ENCODE measurements around the gene TULP3. TPM values are rescaled to one million over a fixed set of nuclear protein-coding genes. Genes with fewer than 3 reads are reported as not detected.

TULP3 gene
- total and polyA plus RNA-seq, 2 of the 8 experiments (the other 6 are each of a cell fraction or from before 2014, with no cell fraction given): 18.4 to 21.2 TPM

DNA sequence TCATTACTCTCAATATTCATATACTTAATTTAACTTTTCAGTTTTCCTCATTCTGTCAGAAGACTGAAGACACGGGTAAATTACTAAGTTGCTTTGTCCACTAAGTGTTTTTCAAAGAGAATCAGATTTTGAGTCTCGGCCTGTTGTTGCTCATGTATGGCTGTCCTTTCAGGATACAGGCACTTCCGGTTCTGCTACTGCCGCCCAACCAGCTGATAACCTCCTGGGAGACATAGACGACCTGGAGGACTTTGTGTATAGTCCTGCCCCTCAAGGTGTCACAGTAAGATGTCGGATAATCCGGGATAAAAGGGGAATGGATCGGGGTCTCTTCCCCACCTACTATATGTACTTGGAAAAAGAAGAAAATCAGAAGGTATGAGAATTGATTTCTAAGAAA is 40.2 kb downstream of the TULP3 start:
- WGBS, 2 experiments (ENCODE audit: extremely low coverage in 1 of 2, insufficient coverage in 1 of 2, insufficient read length in 1 of 2, insufficient replicate concordance in 2 of 2, low coverage in 1 of 2, low lambda C conversion rate in 2 of 2, missing lambda C conversion rate in 1 of 2): 94% methylated on average over 8 of the region's 8 CpGs; no CpG with 5 or more reads in 1 of the 2 experiments
- no peak for FAIRE-seq
- TF ChIP-seq, protein P1, sequence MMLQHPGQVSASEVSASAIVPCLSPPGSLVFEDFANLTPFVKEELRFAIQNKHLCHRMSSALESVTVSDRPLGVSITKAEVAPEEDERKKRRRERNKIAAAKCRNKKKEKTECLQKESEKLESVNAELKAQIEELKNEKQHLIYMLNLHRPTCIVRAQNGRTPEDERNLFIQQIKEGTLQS (IDR thresholded peaks at IDR 0.05; ENCODE audit: insufficient read depth, low read depth, low read length): no peak

More for the DNA sequence above, 40.2 kb downstream of the TULP3 start:
- no peak overlapping the region for H2AFZ ChIP-seq (ENCODE audit: low read length)
- H2BK120ac ChIP-seq (replicated peaks; ENCODE audit: low read depth, low read length): no peak overlapping the region
- no peak overlapping the region for H3K4ac ChIP-seq (replicated peaks; ENCODE audit: insufficient read length, low read depth, low read length)
- no peak overlapping the region for H2BK12ac ChIP-seq (ENCODE audit: low read depth, low read length)
- no peak overlapping the region for H4K5ac ChIP-seq (ENCODE audit: insufficient read length, low read depth, low read length)
- H4K8ac ChIP-seq (ENCODE audit: extremely low read depth, insufficient read depth, low read length): no peak overlapping the region
- no peaks in the 10 kb centered on the region for H3K79me1 ChIP-seq (ENCODE audit: low read depth, low read length)
- H3K79me2 ChIP-seq (ENCODE audit: control insufficient read depth in 1 of 2, insufficient read depth in 2 of 2, low read length in 2 of 2): no peaks in the 10 kb centered on the region
- H3K36me3 ChIP-seq (ENCODE audit: control insufficient read depth in 2 of 4, insufficient read depth in 4 of 4, low read length in 3 of 4): peaks cover 0 to 14% (median 6%) of the 10 kb centered on the region in 4 experiments; a peak in 5 of 8 replicates
- no peak overlapping the region for H3K9ac ChIP-seq (replicated peaks in 1 of 4; ENCODE audit: extremely low read depth in 1 of 4, low read depth in 3 of 4, low read length in 3 of 4)
- no peaks in the 10 kb centered on the region for H3K4me1 ChIP-seq (replicated peaks in 1 of 4; ENCODE audit: control insufficient read depth in 3 of 4, insufficient read depth in 4 of 4, low read length in 3 of 4)
- no peak overlapping the region for H2BK20ac ChIP-seq (ENCODE audit: low read length)
- H3K27ac ChIP-seq (ENCODE audit: low read depth, low read length): no peak overlapping the region
- H3K4me2 ChIP-seq (ENCODE audit: insufficient read depth in 1 of 2, low read depth in 2 of 2, low read length in 2 of 2): no peak overlapping the region
- no peak overlapping the region for H2BK5ac ChIP-seq (ENCODE audit: low read depth, low read length)
- no peak overlapping the region for H2BK15ac ChIP-seq (ENCODE audit: low read length)
- H2AK5ac ChIP-seq (ENCODE audit: low read depth, low read length): no peak overlapping the region
- H3K27me3 ChIP-seq (replicated peaks in 1 of 4; ENCODE audit: control insufficient read depth in 3 of 4, extremely low read depth in 1 of 4, insufficient read depth in 3 of 4, low read length in 3 of 4): no peaks in the 10 kb centered on the region
- no peak overlapping the region for H3K23ac ChIP-seq (ENCODE audit: insufficient read length)
- DNase-seq (ENCODE audit: low read depth in 1 of 2, low spot score in 2 of 2): no peak
- no peak overlapping the region for H3K14ac ChIP-seq (ENCODE audit: insufficient read length)
- POLR2A ChIA-PET (ENCODE audit: partially characterized antibody): interaction anchor here (0.8 to 1.0 kb wide), 2 partner anchors 11 to 78 kb away, joined by 3 read pairs; no protein-coding TSS in a partner anchor
- no peak overlapping the region for H3K18ac ChIP-seq (ENCODE audit: extremely low read depth, low read length)
- CTCF ChIA-PET (ENCODE audit: partially characterized antibody): interaction anchor here (0.9 to 2.4 kb wide), 3 partner anchors 11 to 14 kb away, joined by 3 to 7 read pairs (median 3); no protein-coding TSS in a partner anchor
- no peaks in the 10 kb centered on the region for H3K9me3 ChIP-seq (ENCODE audit: insufficient read depth in 2 of 2, low read depth in 1 of 2, low read length in 1 of 2)
- no peak overlapping the region for H3K4me3 ChIP-seq (ENCODE audit: extremely low read depth in 1 of 4, insufficient read depth in 2 of 4, low read depth in 3 of 4, low read length in 4 of 4)
- H3K23me2 ChIP-seq (ENCODE audit: low read depth, low read length): 0 out of 2 replicates have a peak, but pooled peaks cover 1% of the 10 kb centered on the region
- H4K20me1 ChIP-seq (replicated peaks in 1 of 2; ENCODE audit: control insufficient read depth in 1 of 2, insufficient read depth in 2 of 2, low read length in 2 of 2): no peaks in the 10 kb centered on the region
- H4K91ac ChIP-seq (replicated peaks; ENCODE audit: insufficient read length, low read length): no peak overlapping the region
- H3K56ac ChIP-seq (replicated peaks; ENCODE audit: insufficient read length, low read depth, low read length): no peak overlapping the region
